Activated T-helper 1 cell treated with anti-CD3 and anti-CD28 coated beads, Interleukin-2, amount 50 U/mL, for 16 hours (primary cell): ENCODE data around the gene SMIM26.
A peak's percentile ranks its signal among the peaks of the same experiment; 100 is the strongest.

ENCODE experiments used
- DNase-seq, 2 donors: peaks; one replicate each; pipeline ENCODE4 v3.0.0-alpha.2; 2020; ENCODE audit warnings: low read depth in 1 of 2, low spot score in 1 of 2

The SMIM26 gene

GRCh38 chr20:18580012-18580411 lies 12.8 kb downstream of the SMIM26 start:
- no peak for DNase-seq

- DNase-seq = no peak
Measured at GRCh38 chr20:18585134-18585533, 17.9 kb downstream of the SMIM26 start.

- peak; percentile 61 to 77 for DNase-seq
Measured at GRCh38 chr20:18587665-18588573, 20.7 kb downstream of the SMIM26 start, which contains the start of gene DTD1. DTD1 (plus strand) TSS chr20:18588054; CDS start chr20:18588073, 19 bp downstream.

GRCh38 chr20:18588574-18588933 lies 21.3 kb downstream of the SMIM26 start:
- no peak for DNase-seq

- no peak for DNase-seq
Measured at GRCh38 chr20:18589941-18590674, 22.9 kb downstream of the SMIM26 start.

GRCh38 chr20:18596270-18596669 lies 29.0 kb downstream of the SMIM26 start:
- no peak for DNase-seq

GRCh38 chr20:18609741-18610140 lies 42.5 kb downstream of the SMIM26 start:
- DNase-seq = no peak

- DNase-seq = no peak
Measured at GRCh38 chr20:18611492-18611891, 44.3 kb downstream of the SMIM26 start.

- no peak for DNase-seq
Measured at GRCh38 chr20:18613553-18613952, 46.3 kb downstream of the SMIM26 start.

- no peak for DNase-seq
Measured at GRCh38 chr20:18614244-18614643, 47.0 kb downstream of the SMIM26 start.

GRCh38 chr20:18615020-18615650 lies 47.9 kb downstream of the SMIM26 start:
- DNase-seq = no peak
